ENCODE measurements around the gene PTGR3. TPM values are rescaled to one million over a fixed set of nuclear protein-coding genes. Genes with fewer than 3 reads are reported as not detected.
"Not testable (repeated sequence)": the region's sequence is repeated elsewhere in the genome, so short reads cannot be mapped to it uniquely, and the experiment has no call there.

PTGR3 gene
- total RNA-seq, 2 experiments from 2014 or later: 36.6 to 37.2 TPM

DNA sequence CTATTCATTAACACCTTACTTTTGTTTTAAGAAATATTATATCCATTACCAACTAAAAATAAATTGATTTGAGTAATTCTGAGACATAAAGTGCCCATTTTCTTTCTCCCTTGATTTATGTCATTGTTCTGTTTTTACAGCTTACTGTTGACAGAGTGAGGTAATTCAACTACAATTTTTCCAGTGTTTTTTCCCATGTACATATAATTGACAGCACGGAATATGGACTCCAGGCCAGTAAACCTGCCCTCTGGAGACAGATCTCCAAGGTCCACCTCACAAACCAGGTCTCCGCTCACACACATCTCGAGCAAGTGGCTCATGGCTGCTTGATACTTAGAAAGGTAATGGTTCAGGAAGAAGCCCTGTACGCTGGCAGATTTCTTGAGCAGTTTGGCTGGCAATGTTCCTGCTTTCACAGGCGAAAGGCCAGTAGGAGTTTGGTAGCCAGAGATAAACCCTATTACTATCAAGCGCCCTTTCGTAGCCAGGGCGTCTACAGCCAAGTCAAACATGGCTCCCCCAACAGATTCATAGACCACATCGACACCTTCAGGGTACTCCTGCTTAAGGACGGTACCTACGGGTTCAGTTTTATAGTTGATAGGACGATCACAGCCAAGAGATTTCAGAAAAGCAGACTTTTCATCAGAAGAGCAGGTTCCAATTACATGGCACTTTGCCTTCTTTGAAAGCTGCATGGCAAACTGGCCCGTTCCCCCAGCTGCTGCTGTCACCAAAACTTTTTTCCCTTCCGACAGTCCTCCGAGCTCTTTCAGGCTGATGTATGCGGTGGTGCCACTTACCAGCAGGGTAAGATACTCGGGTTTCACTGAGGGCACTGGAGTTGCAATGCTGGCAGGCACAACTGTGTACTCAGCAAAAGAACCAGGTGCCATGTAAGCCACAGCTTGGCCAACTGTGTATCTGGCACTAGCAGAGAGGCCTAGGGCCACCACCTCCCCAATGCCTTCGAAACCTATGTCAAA lies 7.4 kb downstream of the PTGR3 start:
- H3K27me3 Mint-ChIP-seq: peaks cover 19% of the 10 kb centered on the region
- H3K4me1 Mint-ChIP-seq: peaks cover 23% of the 10 kb centered on the region
- peaks cover 15% of the 10 kb centered on the region for H3K36me3 Mint-ChIP-seq
- ATAC-seq (ENCODE audit: low read depth) (no peak), DNase-seq (no peak)
- POLR2A ChIA-PET: interaction anchor here (0.7 kb wide), 2 partner anchors 47 to 997 kb away, joined by 4 read pairs; no protein-coding TSS in a partner anchor
- no peak overlapping the region for H3K4me3 Mint-ChIP-seq
- no peak overlapping the region for H3K27ac Mint-ChIP-seq
- H3K9me3 Mint-ChIP-seq: no peaks in the 10 kb centered on the region

DNA sequence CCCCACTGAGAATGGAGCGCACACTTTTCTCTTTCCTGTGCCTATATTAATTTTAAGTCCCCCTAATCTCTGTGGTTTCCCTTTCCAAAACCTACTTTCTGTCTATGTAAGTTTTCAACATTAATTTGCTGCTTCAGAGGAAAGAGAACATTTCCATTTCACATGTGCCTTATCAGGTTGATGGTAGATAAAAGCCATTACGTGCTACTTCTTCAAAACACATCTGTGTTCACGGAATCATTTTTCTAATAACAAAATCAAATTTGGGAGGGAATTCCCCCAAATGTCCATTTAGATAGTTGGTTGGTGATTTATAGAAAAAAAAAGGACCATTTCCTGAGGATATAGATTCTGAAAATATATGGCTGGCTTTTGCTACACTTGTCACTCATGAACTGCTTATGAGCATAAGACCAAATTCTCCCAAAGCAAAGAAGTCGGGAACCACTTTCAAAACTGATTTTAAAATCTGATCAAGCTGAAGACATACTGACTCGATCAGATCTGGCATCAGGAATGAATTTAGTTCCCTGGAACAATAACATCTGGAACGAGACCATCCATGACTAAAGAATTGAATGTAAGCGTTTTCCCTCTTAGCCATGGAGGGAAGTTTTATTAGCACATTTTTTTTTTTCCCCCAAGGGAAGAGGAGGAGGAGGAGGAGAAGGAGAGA lies 8.2 kb downstream of the PTGR3 start:
- peaks cover 10% of the 10 kb centered on the region for H3K27me3 Mint-ChIP-seq
- no peak overlapping the region for H3K27ac Mint-ChIP-seq
- POLR2A ChIA-PET: interaction anchor here (0.7 kb wide), 1 partner anchor 996 kb away, joined by 4 read pairs; no protein-coding TSS in a partner anchor
- no peak overlapping the region for H3K4me3 Mint-ChIP-seq
- ATAC-seq (ENCODE audit: low read depth): no peak
- H3K4me1 Mint-ChIP-seq: peaks cover 15% of the 10 kb centered on the region
- H3K36me3 Mint-ChIP-seq: peaks cover 14% of the 10 kb centered on the region
- no peak for DNase-seq
- no peaks in the 10 kb centered on the region for H3K9me3 Mint-ChIP-seq

DNA sequence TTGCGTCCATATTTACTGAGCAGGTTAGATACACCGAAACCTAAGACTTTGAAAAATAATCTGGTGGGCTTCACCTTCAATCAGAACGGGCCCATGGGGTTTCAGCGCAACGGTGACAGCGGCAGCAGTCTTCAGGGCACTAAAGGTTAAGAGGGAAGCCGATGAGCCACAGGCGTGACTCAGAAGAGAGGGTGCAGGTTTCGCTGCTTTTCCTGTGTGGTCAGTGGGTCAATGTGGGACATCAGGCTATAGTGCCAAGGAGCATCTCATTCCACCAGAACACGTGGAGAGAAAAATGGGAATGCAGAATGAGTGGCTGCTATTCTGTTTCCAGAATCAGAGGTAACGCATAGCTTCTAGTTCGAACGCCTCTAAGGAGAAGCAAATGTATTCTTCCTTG lies 8.9 kb downstream of the PTGR3 start:
- Mint-ChIP-seq H3K4me3 (no peak overlapping the region), H3K36me3 (peaks cover 14% of the 10 kb centered on the region), H3K4me1 (peaks cover 9% of the 10 kb centered on the region), H3K27ac (no peak overlapping the region), H3K27me3 (peaks cover 4% of the 10 kb centered on the region), H3K9me3 (no peaks in the 10 kb centered on the region)
- no peak for DNase-seq
- no peak for ATAC-seq (ENCODE audit: low read depth)
- POLR2A ChIA-PET: no interaction called here

DNA sequence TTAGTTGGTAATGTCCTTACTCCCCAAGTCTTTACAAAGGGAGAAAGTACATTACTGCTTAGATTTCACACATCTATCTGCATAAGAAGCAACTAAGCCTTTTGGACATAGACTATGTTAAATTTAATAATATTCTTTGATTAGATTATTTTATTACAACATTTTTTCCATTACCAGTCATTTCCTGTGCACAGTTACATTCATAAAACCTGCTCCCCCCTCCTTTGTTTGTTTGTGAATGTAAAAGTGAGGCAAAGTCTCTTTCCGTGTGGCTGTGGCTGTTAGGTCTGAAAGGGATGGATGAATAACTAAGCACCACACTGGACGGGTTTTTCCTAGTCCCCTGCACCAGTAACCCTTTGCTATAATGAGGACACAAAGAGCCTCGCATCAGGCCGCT lies 9.6 kb downstream of the PTGR3 start:
- no peak overlapping the region for H3K4me3 Mint-ChIP-seq
- H3K4me1 Mint-ChIP-seq: peaks cover 8% of the 10 kb centered on the region
- H3K27ac Mint-ChIP-seq: no peak overlapping the region
- ATAC-seq (ENCODE audit: low read depth) (no peak), DNase-seq (no peak)
- POLR2A ChIA-PET: no interaction called here
- peaks cover 14% of the 10 kb centered on the region for H3K36me3 Mint-ChIP-seq
- H3K27me3 Mint-ChIP-seq: no peaks in the 10 kb centered on the region
- no peaks in the 10 kb centered on the region for H3K9me3 Mint-ChIP-seq

DNA sequence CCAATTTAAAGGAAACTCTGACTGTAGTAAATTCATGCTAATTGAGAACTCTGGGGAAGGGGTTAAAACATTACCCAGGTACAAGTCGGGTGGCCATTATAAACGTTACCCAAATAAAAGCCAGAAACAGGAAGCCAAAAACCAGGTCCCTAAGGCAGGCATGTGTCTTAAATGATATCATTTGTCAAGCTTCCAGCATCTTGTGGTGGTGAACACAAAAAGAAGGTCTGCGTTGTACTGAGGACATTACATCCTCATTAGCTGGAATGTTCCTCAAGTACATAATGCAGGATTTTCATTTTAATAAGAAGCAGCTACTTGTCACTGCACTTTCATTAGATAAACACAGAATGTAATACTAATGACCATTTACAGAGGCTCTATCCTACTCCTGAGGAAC lies 10.9 kb downstream of the PTGR3 start:
- DNase-seq (no peak), ATAC-seq (ENCODE audit: low read depth) (no peak)
- POLR2A ChIA-PET: no interaction called here
- peaks cover 8% of the 10 kb centered on the region for H3K4me1 Mint-ChIP-seq
- H3K27ac Mint-ChIP-seq: no peak overlapping the region
- H3K4me3 Mint-ChIP-seq: no peak overlapping the region
- no peaks in the 10 kb centered on the region for H3K9me3 Mint-ChIP-seq
- peaks cover 14% of the 10 kb centered on the region for H3K36me3 Mint-ChIP-seq
- no peaks in the 10 kb centered on the region for H3K27me3 Mint-ChIP-seq

DNA sequence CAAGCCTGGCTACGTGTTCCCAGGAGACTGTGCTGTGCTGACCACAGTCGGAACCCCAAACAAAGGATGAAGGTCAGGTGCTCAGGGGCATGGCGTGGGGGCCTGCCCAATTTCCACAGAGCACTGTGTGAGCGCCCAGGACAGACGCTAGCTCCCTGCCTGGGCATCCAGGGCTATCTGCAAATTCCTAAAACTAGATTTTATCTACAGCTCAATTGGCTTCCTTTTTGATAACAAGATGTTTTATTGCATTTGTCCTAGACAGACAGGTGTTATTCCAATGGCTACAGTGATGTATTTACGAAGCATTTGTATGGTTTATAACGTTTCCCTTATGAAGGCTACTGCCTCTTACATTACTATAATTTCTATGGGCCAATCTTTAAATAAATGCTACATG lies 16.0 kb downstream of the PTGR3 start:
- no peak overlapping the region for H3K4me3 Mint-ChIP-seq
- peaks cover 5% of the 10 kb centered on the region for H3K36me3 Mint-ChIP-seq
- H3K27me3 Mint-ChIP-seq: no peaks in the 10 kb centered on the region
- no peak for ATAC-seq (ENCODE audit: low read depth)
- DNase-seq: no peak
- peak overlapping the region; percentile 26 for H3K27ac Mint-ChIP-seq
- no peaks in the 10 kb centered on the region for H3K9me3 Mint-ChIP-seq
- POLR2A ChIA-PET: no interaction called here
- peaks cover under 1% of the 10 kb centered on the region for H3K4me1 Mint-ChIP-seq

DNA sequence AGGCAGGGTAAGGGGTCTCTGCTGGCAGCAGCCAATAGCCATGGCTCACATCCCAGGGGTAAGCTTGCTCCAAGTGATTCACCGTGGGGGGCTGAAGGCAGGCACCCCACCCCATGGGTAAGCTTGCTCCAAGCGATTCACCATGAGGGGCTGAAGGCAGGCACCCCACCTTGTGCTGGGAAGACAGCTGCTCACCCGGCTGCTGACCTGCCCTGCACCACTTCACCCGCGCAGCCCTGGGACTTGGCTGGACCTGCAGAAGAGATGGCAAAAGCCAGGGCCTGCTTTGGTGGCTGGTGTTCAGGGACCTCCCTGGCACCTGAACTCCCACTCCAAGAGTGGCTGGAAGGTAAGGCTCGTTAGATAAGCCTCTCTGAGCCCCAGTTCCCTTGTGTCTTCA lies 19.2 kb downstream of the PTGR3 start:
- no peak for DNase-seq
- Mint-ChIP-seq H3K9me3 (no peaks in the 10 kb centered on the region), H3K4me3 (no peak overlapping the region), H3K36me3 (no peaks in the 10 kb centered on the region), H3K27me3 (no peaks in the 10 kb centered on the region), H3K27ac (no peak overlapping the region), H3K4me1 (no peaks in the 10 kb centered on the region)
- no peak for ATAC-seq (ENCODE audit: low read depth)
- POLR2A ChIA-PET: no interaction called here

DNA sequence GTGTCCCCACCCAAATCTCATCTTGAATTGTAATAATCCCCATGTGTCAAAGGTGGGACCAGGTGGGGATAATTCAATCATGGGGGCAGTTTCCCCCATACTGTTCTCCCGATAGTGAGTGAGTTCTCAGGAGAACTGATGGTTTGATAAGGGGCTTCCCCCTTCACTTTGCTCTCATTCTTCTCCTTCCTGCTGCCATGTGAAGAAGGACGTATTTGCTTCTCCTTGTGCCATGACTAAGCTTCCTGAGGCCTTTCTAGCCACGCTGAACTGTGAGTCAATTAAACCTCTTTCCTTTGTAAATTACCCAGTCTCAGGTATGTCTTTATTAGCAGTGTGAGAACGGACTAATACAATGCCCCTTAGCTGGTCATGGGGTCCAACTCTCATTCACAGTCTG lies 21.2 kb downstream of the PTGR3 start:
- H3K4me1 Mint-ChIP-seq; H3K27me3 Mint-ChIP-seq; H3K4me3 Mint-ChIP-seq; H3K27ac Mint-ChIP-seq; ATAC-seq (ENCODE audit: low read depth); DNase-seq; H3K36me3 Mint-ChIP-seq; POLR2A ChIA-PET; H3K9me3 Mint-ChIP-seq: not testable (repeated sequence)

DNA sequence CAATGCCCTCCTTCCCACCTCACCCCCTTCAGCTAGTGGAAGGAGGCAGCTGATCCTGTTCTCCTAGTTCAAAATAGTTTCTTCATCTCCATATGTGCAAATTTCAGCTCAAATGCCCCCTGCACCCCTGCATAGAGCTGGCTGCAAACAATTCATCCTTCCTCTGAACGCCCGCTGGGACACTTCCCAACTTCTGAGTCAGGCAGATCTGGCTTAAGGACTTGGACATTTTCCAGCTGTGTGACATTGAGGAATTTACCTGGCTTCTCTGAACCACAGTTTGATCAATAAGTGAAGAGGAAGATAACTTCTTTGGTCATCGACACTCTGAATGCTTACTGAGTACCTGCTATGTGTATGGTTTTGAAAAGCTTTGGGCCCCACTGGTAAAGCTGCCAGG lies 23.5 kb downstream of the PTGR3 start:
- DNase-seq: no peak
- no peaks in the 10 kb centered on the region for H3K4me1 Mint-ChIP-seq
- POLR2A ChIA-PET: no interaction called here
- no peaks in the 10 kb centered on the region for H3K36me3 Mint-ChIP-seq
- ATAC-seq (ENCODE audit: low read depth): no peak
- H3K27ac Mint-ChIP-seq: no peak overlapping the region
- H3K27me3 Mint-ChIP-seq: peaks cover 8% of the 10 kb centered on the region
- no peaks in the 10 kb centered on the region for H3K9me3 Mint-ChIP-seq
- no peak overlapping the region for H3K4me3 Mint-ChIP-seq

DNA sequence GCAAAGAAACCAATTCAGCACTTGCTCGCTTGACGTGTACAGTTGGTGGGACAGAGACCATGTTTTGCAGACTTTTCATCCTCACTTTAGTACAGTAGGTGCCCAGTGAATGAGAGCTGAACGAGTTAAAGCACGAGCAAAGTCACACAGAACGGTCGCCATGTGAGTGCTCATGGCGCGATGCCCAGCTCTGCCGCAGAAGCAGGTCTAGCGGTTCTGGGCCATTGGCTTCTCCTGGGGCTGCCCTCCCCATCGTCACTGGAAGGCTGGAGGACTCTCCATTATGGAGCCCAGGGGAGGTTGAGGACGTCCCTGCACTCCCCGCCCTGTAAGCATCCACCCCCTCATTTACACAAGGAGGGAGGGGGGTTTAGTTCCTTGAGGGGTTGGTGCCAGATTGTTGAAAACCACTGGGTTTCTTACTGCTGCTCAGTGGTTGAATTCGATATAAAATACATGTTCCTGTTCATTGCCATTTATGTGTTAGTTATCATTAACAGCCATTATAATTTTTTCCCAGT lies 24.9 kb downstream of the PTGR3 start:
- ATAC-seq (ENCODE audit: low read depth) (no peak), DNase-seq (no peak)
- H3K36me3 Mint-ChIP-seq: no peaks in the 10 kb centered on the region
- POLR2A ChIA-PET: no interaction called here
- H3K9me3 Mint-ChIP-seq: no peaks in the 10 kb centered on the region
- no peak overlapping the region for H3K27ac Mint-ChIP-seq
- H3K27me3 Mint-ChIP-seq: peaks cover 8% of the 10 kb centered on the region
- H3K4me1 Mint-ChIP-seq: no peaks in the 10 kb centered on the region
- H3K4me3 Mint-ChIP-seq: no peak overlapping the region

DNA sequence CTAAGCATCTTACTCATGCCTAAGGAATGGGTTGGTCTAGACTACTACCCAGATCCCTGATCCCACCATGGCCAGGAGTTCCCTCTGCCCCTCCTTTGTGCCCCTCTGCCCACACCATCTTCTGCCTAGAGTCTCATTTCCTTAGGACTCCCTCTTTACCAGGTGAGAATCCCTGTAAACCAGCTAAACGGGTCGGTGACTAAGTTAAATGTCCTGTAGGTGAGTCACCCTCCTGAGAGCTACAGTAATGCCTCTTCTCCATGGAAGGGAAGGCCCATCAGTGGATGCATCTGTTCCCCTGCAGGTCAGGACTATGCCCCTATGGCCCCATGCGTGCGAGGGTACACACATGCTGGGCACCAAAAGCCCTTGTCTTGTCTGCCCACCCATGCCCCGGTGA lies 25.4 kb downstream of the PTGR3 start:
- ATAC-seq (ENCODE audit: low read depth): no peak
- no peaks in the 10 kb centered on the region for H3K9me3 Mint-ChIP-seq
- H3K27ac Mint-ChIP-seq: no peak overlapping the region
- no peaks in the 10 kb centered on the region for H3K4me1 Mint-ChIP-seq
- DNase-seq: no peak
- H3K4me3 Mint-ChIP-seq: no peak overlapping the region
- POLR2A ChIA-PET: no interaction called here
- peaks cover 8% of the 10 kb centered on the region for H3K27me3 Mint-ChIP-seq
- no peaks in the 10 kb centered on the region for H3K36me3 Mint-ChIP-seq

DNA sequence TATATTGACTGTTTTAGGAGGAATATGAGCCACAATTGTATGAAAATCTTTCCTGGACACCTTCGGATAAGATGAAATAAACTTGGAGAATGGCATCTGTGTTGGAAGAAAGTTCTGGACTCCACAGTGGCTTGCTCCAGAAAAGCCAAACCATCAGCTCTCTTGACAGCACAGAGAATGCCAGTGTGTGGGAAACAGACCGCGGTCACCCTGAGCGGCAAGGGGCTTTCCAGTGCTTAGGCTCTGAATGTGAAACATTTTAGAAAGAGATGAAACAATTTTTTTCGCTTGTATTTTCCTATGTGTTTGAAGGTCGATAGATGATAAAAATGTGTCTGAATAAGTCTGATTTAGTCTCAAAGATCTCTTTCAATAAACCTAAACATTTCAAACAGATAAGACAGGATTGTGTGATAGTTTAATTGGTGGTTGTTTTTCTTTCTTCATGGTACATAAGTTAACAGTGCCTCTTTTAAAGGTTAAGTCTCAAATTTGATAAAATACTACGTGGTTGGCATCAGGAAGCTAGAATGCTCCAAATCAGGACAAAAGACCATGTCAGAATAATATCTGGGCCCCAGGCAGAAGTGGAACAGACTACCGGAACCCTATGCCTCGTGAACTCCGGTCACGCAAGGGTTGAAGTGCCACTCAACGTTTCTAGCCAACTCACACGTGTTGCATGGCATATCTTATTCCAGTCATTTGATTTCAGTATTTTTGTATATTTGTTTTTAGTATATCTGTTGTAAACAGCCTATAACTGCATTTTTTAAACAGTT lies 28.9 kb downstream of the PTGR3 start:
- H3K27ac Mint-ChIP-seq: no peak overlapping the region
- no peak overlapping the region for H3K4me3 Mint-ChIP-seq
- no peaks in the 10 kb centered on the region for H3K36me3 Mint-ChIP-seq
- ATAC-seq (ENCODE audit: low read depth) (no peak), DNase-seq (no peak)
- POLR2A ChIA-PET: no interaction called here
- H3K27me3 Mint-ChIP-seq: peaks cover 8% of the 10 kb centered on the region
- H3K4me1 Mint-ChIP-seq: no peaks in the 10 kb centered on the region
- H3K9me3 Mint-ChIP-seq: no peaks in the 10 kb centered on the region

DNA sequence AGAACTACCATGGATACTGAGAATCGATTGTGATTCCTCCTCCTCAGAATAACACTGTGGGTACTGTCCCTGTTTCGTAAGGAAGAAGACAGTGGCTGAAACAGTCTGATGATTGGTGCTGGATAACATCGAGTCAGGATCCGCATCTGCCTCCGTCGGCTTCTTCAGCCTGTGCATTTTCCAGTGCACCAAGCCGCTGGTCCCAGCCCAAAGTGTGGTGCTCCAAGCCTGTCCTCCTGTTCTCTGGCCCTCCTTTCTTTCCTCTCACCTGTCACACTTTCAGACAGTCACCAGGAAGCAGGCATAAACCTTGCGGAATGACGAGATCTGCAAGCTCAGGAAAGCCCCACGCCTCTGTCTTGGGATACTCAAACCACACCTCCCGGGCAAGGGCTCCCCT lies 30.6 kb downstream of the PTGR3 start:
- Mint-ChIP-seq H3K27me3 (peaks cover 8% of the 10 kb centered on the region), H3K4me3 (no peak overlapping the region), H3K36me3 (no peaks in the 10 kb centered on the region), H3K27ac (no peak overlapping the region), H3K9me3 (no peaks in the 10 kb centered on the region), H3K4me1 (peaks cover 3% of the 10 kb centered on the region)
- ATAC-seq (ENCODE audit: low read depth) (no peak), DNase-seq (no peak)
- POLR2A ChIA-PET: no interaction called here
